ENCODE measurements around the gene THRB.

GRCh38 chr3:24355806-24356205 lies 138.8 kb downstream of the THRB start:
- TF ChIP-seq EZH2phosphoT487 (IDR thresholded peaks at IDR 0.05; ENCODE audit: borderline replicate concordance) = no peak
- no peak for TF ChIP-seq CTCF (conservative IDR thresholded peaks at IDR 0.05; ENCODE audit: low read length)

All from Loucy (cell line).